HL-60 (cell line): ENCODE data around the gene ADRA2C.

Source experiments
- POLR2AphosphoS5 ChIP-seq: IDR thresholded peaks from 2 replicates; pipeline ENCODE4 v1.6.1; 2012; ENCODE audit warnings: low read depth
- TF ChIP-seq, protein P1 (sequence below): IDR thresholded peaks from one replicate; pipeline ENCODE4 v1.5.1; 2011; ENCODE audit warnings: low read length, control low read depth, inconsistent platforms; ENCODE audit not compliant: insufficient read depth

DNA sequence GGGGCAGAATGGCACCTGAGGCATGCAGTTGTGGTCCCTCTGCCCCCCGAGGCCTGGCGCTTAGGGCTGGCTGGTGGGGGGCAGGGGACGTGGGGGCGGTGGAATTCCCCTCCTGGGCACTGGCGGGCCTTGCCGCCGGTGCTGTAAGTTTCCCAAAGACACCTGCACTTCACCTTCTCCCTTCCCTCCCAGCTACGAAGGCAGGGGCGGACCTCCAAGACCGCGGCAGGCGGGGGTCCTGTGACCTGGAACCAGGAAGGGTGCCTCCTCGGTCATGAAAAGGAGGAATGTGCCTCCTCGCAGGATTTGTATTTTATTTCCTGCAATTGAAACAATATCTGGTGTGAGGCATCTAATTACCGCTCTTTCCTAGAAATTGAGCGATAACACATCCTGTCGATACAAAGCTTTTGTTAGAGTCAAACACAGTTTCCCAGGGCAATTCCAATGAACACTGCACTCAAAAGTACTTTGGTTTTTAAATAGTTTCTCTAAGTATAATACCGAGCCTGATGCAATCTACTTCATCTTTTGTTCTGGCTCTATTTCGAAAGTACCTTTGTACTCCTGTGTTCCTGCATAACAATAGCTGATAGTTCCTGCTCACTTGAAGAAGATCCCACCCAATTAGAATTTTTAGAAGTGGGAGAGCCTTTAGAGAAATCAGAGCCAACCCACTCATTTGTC lies 12.3 kb upstream of the ADRA2C start:
- TF ChIP-seq, protein P1, sequence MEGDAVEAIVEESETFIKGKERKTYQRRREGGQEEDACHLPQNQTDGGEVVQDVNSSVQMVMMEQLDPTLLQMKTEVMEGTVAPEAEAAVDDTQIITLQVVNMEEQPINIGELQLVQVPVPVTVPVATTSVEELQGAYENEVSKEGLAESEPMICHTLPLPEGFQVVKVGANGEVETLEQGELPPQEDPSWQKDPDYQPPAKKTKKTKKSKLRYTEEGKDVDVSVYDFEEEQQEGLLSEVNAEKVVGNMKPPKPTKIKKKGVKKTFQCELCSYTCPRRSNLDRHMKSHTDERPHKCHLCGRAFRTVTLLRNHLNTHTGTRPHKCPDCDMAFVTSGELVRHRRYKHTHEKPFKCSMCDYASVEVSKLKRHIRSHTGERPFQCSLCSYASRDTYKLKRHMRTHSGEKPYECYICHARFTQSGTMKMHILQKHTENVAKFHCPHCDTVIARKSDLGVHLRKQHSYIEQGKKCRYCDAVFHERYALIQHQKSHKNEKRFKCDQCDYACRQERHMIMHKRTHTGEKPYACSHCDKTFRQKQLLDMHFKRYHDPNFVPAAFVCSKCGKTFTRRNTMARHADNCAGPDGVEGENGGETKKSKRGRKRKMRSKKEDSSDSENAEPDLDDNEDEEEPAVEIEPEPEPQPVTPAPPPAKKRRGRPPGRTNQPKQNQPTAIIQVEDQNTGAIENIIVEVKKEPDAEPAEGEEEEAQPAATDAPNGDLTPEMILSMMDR, result no peak
- TF ChIP-seq POLR2AphosphoS5, result no peak
